ACC112 (cell line): ENCODE results near the gene ACOXL.

ENCODE experiments used
- H2AFZ ChIP-seq: fragments of 200-600 bp; sonication (generic); one replicate; pipeline ENCODE4 v1.6.0; 2017; ENCODE audit warnings: antibody characterized with exemption, low read length; ENCODE audit not compliant: unreplicated experiment
- H3K27ac ChIP-seq: fragments of 200-600 bp; sonication (generic); 2 replicates; pipeline ENCODE4 v1.5.1; 2014; ENCODE audit warnings: low read depth, mild to moderate bottlenecking, antibody characterized with exemption, low read length, moderate library complexity
- H3K27me3 ChIP-seq: fragments of 200-600 bp; sonication (generic); 2 replicates; pipeline ENCODE4 v1.6.1; 2014; ENCODE audit warnings: mild to moderate bottlenecking, antibody characterized with exemption, low read length, moderate library complexity, mixed read lengths; ENCODE audit not compliant: insufficient read depth
- H3K36me3 ChIP-seq: fragments of 200-600 bp; sonication (generic); 2 replicates; pipeline ENCODE4 v1.6.1; 2016; ENCODE audit warnings: mild to moderate bottlenecking, antibody characterized with exemption, low read length, moderate library complexity, mixed read lengths; ENCODE audit not compliant: insufficient read depth
- H3K4me1 ChIP-seq: fragments of 200-600 bp; sonication (generic); one replicate; pipeline ENCODE4 v1.6.1; 2016; ENCODE audit warnings: low read length, mixed read lengths; ENCODE audit not compliant: insufficient read depth, unreplicated experiment, control insufficient read depth
- H3K4me3 ChIP-seq: fragments of 200-600 bp; sonication (generic); 2 replicates; pipeline ENCODE4 v1.5.1; 2014; ENCODE audit warnings: mild to moderate bottlenecking, low read depth, low read length
- H3K79me2 ChIP-seq: fragments of 200-600 bp; sonication (generic); one replicate; pipeline ENCODE4 v1.6.0; 2016; ENCODE audit warnings: low read length; ENCODE audit not compliant: control insufficient read depth, unreplicated experiment, insufficient read depth

The ACOXL gene

DNA sequence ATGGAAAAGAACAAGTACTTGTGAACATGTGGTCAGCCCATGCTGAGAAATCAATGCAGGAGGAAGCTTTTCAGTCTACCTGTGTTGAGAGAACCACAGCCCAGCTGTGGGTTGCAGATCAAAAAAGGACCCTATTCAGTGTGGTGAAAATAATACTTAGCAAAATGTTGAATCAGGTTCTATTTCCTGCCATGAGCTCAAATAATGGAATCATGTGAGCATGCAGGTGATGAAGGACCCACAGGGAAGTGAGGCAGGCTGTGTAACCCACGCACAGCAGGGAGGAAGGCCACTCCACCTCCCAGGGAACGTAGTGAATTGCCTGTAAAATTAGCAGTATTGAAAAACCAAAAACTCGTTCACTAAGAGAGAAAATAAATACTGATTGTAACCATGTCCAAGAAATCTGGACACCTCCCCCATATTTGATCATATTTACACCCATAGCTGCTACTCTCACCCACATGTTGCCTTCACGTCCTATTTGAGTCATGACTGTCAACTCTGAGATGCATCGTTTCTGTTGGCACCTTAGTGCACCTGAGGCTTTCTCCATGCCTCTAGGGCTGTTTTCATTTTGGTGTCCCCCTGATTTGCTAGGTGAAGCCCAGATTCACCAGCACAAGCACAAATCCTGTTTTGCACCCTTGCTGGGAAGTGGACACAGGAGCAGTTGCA, 367.9 kb downstream of the ACOXL start:
- no peaks in the 10 kb centered on the region for H3K36me3 ChIP-seq
- H3K27ac ChIP-seq: no peak overlapping the region
- H3K4me3 ChIP-seq: no peak overlapping the region
- H3K27me3 ChIP-seq: peaks cover 59% of the 10 kb centered on the region
- H3K79me2 ChIP-seq: no peaks in the 10 kb centered on the region
- no peaks in the 10 kb centered on the region for H3K4me1 ChIP-seq
- no peak overlapping the region for H2AFZ ChIP-seq

DNA sequence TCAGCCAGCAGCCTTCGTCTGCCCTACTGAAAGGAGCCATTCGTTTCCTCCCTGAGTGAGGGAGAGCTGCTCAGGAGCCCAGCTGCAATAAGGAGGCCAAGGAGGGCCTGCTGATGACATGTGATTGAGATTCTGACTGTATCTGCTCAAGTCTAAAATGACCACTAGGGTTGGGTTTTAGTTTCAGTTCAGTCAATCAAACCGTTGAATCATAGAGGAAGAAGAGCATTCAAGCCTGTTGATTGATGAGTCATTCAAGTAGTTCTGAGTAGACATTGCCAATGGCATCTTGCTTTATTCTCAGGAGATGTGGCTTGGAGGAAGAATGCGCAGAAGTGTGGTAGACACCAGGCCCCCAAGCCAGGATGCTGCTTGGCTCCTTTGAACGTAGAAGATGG, 368.4 kb downstream of the ACOXL start:
- Histone ChIP-seq H3K79me2 (no peaks in the 10 kb centered on the region), H3K27me3 (peaks cover 60% of the 10 kb centered on the region), H3K27ac (no peak overlapping the region), H2AFZ (no peak overlapping the region), H3K36me3 (no peaks in the 10 kb centered on the region), H3K4me3 (no peak overlapping the region), H3K4me1 (no peaks in the 10 kb centered on the region)

DNA sequence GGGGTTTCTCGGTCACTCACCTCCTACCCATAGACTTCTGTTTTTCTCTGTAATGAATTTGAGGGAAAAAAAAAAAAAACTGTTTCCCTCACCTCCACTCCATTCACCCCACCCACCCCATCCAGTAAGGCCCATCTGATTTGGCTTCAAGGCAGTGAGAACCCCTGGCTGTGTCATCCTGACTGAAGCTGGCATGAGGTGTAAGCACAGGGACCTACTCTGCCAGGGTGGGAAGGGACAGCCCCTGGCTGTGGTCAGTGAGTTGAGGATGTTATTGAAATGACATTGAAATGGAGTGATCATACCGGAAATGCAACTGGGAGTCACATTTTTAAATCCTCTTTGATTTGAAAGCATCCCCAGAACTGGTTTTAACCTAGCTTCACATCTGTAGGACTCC, 369.2 kb downstream of the ACOXL start:
- no peaks in the 10 kb centered on the region for H3K4me1 ChIP-seq
- no peak overlapping the region for H3K27ac ChIP-seq
- peaks cover 61% of the 10 kb centered on the region for H3K27me3 ChIP-seq
- H3K79me2 ChIP-seq: no peaks in the 10 kb centered on the region
- no peak overlapping the region for H3K4me3 ChIP-seq
- no peak overlapping the region for H2AFZ ChIP-seq
- no peaks in the 10 kb centered on the region for H3K36me3 ChIP-seq

DNA sequence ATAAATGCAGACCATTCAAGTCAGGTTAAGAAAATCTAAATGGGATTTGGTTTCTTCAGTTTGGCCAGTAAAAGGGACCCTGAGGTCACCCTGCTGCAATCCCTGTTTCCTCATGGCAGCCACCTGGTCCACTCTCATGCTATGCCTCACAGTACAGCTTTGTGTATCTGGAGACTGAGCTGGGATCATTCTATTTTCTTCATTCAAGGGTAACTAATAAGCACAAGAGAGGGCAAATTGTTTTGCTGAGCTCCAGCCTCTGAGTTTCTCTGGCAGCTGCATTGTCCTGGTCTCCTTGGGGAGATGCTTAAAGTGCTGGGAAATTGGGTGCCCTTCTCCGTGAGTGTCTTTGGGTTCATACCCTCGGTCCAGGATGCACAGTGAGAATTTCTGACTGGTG, 369.8 kb downstream of the ACOXL start:
- H3K4me3 ChIP-seq: no peak overlapping the region
- H3K79me2 ChIP-seq: no peaks in the 10 kb centered on the region
- no peaks in the 10 kb centered on the region for H3K36me3 ChIP-seq
- no peak overlapping the region for H3K27ac ChIP-seq
- H3K27me3 ChIP-seq: peaks cover 62% of the 10 kb centered on the region
- no peaks in the 10 kb centered on the region for H3K4me1 ChIP-seq
- no peak overlapping the region for H2AFZ ChIP-seq

DNA sequence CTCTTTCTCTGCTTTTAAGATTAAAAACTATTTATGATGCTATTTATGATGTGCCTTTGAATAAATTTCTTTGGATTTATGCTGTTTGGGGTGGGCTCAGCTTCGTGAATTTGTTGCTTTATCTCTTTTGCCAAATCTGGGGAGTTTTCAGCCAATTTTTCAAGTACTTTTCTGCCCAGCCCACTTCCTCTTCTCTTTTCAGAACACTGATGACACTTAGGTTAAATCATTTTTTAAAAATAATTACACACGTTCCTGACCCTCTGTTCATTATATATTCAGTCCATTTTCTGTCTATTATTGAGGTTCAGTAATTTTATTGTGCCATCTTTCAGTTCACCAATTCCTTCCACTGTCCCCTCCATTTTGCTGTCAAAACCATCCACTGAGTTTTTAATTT, 373.6 kb downstream of the ACOXL start:
- Histone ChIP-seq H3K4me3 (no peak overlapping the region), H2AFZ (no peak overlapping the region), H3K36me3 (no peaks in the 10 kb centered on the region), H3K27me3 (peaks cover 44% of the 10 kb centered on the region), H3K4me1 (no peaks in the 10 kb centered on the region), H3K79me2 (no peaks in the 10 kb centered on the region), H3K27ac (no peak overlapping the region)

DNA sequence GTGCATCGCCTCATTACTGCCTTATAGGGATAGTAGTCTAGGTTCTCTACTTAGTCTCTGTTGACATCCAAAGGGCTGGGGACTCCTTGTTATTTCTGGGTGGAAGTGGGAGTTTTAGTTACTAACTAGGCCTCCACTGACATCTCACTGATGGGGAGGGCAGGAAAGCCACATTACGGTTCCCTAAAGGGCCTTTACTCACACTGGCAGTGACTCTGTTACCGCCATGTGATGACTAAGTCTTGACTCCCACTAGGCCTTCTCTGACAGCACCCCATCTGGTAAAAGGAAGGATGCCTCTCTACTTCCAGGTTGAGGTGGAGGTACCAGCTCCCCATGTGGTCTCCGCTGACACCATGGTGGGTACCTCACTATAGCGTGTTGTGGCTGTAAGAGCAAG, 374.3 kb downstream of the ACOXL start:
- Histone ChIP-seq H2AFZ (no peak overlapping the region), H3K27ac (no peak overlapping the region), H3K36me3 (no peaks in the 10 kb centered on the region), H3K4me1 (no peaks in the 10 kb centered on the region), H3K27me3 (peaks cover 42% of the 10 kb centered on the region), H3K79me2 (no peaks in the 10 kb centered on the region), H3K4me3 (no peak overlapping the region)

DNA sequence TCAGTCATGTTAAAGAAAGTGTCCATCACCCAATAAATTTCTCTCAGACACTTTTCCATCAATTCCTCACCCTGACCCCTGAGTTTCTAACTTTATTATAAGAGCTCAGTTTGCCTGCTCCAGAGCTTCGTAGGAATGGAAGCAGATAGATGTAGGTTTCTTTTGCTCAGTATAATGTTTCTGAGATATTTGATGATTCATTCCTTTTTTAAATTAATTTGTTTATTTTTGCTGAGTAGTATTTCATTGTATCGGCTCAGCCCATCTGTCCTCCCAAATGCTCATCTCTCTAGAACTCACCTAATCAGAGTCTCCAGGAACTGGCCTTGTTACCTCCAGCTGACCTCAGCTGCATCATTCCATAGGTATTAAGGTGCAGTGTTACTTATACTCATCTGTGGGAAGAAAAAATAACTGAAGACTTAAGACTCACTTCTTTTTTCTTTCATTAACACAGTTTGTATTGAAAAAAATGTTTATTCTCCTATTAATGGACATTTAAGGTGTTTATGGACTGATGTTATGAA, 376.4 kb downstream of the ACOXL start:
- Histone ChIP-seq H3K4me3 (no peak overlapping the region), H2AFZ (no peak overlapping the region), H3K27me3 (peaks cover 41% of the 10 kb centered on the region), H3K79me2 (no peaks in the 10 kb centered on the region), H3K36me3 (no peaks in the 10 kb centered on the region), H3K27ac (no peak overlapping the region), H3K4me1 (no peaks in the 10 kb centered on the region)

DNA sequence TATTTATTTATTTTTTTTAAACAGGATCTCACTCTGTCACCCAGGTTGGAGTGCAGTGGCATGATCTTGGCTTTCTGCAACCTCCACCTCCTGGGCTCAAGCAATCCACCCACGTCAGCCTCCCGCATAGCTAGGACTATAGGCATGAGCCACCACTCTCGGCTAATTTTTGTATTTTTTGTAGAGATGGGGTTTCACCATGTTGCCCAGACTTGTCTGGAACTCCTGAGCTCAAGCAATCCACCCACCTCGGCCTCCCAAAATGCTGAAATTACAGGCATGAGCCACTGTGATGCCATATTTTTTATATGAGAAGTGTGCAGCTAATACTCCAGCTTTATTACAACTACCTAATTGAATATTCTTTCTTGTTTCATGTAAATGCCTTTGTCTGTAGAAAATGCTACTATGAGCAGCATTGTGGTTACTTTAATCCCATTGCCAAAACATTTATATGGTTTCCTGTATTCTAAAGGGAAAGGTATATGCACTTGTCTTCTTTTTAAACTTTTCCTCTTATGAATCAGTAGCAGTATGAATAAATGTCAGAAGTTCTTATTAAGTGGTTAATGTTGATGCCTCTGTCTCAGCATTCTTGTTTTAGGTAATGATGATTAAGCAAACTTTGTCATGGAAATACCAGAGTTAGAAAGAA, 378.9 kb downstream of the ACOXL start:
- H3K4me1 ChIP-seq: no peaks in the 10 kb centered on the region
- no peak overlapping the region for H2AFZ ChIP-seq
- no peak overlapping the region for H3K4me3 ChIP-seq
- H3K79me2 ChIP-seq: no peaks in the 10 kb centered on the region
- H3K36me3 ChIP-seq: no peaks in the 10 kb centered on the region
- H3K27ac ChIP-seq: no peak overlapping the region
- peaks cover 44% of the 10 kb centered on the region for H3K27me3 ChIP-seq

DNA sequence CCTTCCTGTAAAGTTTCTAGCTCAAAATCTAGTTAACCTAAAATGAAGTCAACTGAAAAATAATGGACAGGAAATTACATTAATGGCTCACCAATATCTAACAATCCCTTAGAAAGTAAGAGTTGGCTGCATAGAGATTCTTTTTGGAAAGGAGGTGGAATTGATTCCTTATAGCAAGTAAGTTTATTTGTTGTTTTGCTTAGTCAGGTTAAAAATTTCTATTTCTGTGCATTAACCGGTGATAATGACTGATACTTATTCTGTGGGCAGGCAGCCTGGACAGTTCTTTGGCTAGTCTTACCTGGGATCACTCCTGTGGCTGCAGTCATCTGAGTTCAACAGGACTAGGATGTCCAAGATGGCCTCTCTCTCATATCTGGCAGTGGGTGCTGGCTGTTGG, 381.5 kb downstream of the ACOXL start:
- H3K4me3 ChIP-seq: no peak overlapping the region
- no peaks in the 10 kb centered on the region for H3K4me1 ChIP-seq
- H3K36me3 ChIP-seq: no peaks in the 10 kb centered on the region
- no peak overlapping the region for H3K27ac ChIP-seq
- no peak overlapping the region for H2AFZ ChIP-seq
- H3K27me3 ChIP-seq: peaks cover 47% of the 10 kb centered on the region
- no peaks in the 10 kb centered on the region for H3K79me2 ChIP-seq

DNA sequence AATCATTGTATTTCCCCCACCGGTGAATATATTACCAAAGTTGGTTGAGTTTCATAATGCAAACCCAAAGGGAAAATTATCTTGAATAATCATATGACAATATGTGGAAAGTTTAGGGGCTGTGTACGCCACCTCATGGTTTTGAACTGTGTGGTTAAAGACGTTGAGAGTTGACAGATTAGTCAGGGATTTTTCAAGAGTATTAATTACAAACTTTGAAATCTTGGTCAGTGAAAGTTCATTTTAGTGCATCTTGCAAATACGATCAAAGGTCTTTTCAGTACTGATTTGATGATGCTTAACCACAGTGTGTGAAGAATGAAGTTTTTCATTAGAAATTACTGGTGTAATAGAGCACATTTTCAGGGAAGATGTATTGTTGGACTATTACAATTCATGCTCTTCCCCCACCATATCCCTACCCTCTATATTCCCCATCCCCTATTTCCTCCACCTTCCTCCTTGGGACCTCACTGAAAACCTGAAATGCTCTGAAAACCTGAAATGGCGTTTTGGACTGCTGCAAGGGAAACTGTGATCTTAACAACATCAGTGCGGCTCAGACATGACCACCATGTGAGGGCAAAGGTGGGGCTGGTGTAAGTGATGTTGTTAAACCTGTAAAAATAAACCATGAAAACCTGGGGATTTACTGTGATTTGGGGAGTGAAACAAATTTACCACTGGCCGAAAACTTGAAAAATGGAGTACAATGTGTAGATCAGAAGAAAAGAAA, 383.8 kb downstream of the ACOXL start:
- Histone ChIP-seq H2AFZ (no peak overlapping the region), H3K4me1 (peaks cover 4% of the 10 kb centered on the region), H3K27me3 (peaks cover 57% of the 10 kb centered on the region), H3K4me3 (no peak overlapping the region), H3K36me3 (no peaks in the 10 kb centered on the region), H3K79me2 (no peaks in the 10 kb centered on the region), H3K27ac (no peak overlapping the region)
